LNCAP (cell line): Measurements from ENCODE around the gene MAGI2.

Experiments
- CTCF ChIP-seq: fragments of 450-650 bp; IDR thresholded peaks from 2 replicates; pipeline ENCODE4 v1.5.1; 2017; ENCODE audit warnings: mild to moderate bottlenecking

The MAGI2 gene

GRCh38 chr7:78588393-78588792 is 865.1 kb downstream of the MAGI2 start:
- TF ChIP-seq CTCF: no peak

- TF ChIP-seq CTCF: peak; percentile 56
Observed at GRCh38 chr7:78587443-78588044, 865.9 kb downstream of the MAGI2 start.

- TF ChIP-seq CTCF: no peak
Observed at GRCh38 chr7:78585980-78586379, 867.5 kb downstream of the MAGI2 start.

GRCh38 chr7:78578686-78579085 is 874.8 kb downstream of the MAGI2 start:
- TF ChIP-seq CTCF: no peak

- TF ChIP-seq CTCF: no peak
Observed at GRCh38 chr7:78576236-78576635, 877.2 kb downstream of the MAGI2 start.

GRCh38 chr7:78571292-78571691 is 882.2 kb downstream of the MAGI2 start:
- TF ChIP-seq CTCF: no peak

- no peak for TF ChIP-seq CTCF
Observed at GRCh38 chr7:78568690-78569089, 884.8 kb downstream of the MAGI2 start.

- TF ChIP-seq CTCF: no peak
Observed at GRCh38 chr7:78567836-78568235, 885.6 kb downstream of the MAGI2 start.
